ENCODE data around the gene TMEM45A. TPM values are rescaled to one million over a fixed set of nuclear protein-coding genes. Genes with fewer than 3 reads are reported as not detected.

Gene TMEM45A
- total RNA-seq, 1 experiment from 2014 or later: 10.1 TPM

DNA sequence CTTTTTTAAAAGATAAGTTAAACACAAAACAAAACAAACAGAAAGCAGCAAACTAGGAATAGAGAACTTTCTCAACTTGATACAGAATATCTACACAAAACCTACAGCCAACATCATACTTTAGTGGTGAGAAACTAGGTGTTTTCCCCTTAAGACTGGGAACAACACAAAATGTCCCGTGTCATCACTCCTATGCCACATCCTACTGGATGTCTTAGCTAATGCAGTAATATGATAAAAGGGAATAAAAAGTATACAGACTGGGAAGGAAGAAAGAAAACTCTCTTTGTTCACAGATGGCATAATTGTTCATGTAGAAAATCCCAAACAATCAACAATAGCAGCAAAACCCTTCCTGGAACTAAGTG lies 45.9 kb downstream of the TMEM45A start:
- Mint-ChIP-seq H3K9me3 (no peaks in the 10 kb centered on the region; a peak in 2 of 5 replicates), H3K27ac (no peak overlapping the region), H3K27me3 (ENCODE audit: low read depth) (no peaks in the 10 kb centered on the region), H3K4me3 (no peak overlapping the region), H3K36me3 (ENCODE audit: insufficient read depth in 1 of 3, low read depth in 3 of 3) (peaks cover 0 to 1% (median 0%) of the 10 kb centered on the region in 3 experiments; a peak in 2 of 7 replicates), H3K4me1 (no peaks in the 10 kb centered on the region)
- H3K14ac ChIP-seq (ENCODE audit: insufficient read depth, low read length): no peak overlapping the region
- no peaks in the 10 kb centered on the region for H3K27me3 ChIP-seq (ENCODE audit: insufficient read depth, low read length)
- H3T11ph ChIP-seq (ENCODE audit: low read length): no peak overlapping the region
- TF ChIP-seq, protein P1, sequence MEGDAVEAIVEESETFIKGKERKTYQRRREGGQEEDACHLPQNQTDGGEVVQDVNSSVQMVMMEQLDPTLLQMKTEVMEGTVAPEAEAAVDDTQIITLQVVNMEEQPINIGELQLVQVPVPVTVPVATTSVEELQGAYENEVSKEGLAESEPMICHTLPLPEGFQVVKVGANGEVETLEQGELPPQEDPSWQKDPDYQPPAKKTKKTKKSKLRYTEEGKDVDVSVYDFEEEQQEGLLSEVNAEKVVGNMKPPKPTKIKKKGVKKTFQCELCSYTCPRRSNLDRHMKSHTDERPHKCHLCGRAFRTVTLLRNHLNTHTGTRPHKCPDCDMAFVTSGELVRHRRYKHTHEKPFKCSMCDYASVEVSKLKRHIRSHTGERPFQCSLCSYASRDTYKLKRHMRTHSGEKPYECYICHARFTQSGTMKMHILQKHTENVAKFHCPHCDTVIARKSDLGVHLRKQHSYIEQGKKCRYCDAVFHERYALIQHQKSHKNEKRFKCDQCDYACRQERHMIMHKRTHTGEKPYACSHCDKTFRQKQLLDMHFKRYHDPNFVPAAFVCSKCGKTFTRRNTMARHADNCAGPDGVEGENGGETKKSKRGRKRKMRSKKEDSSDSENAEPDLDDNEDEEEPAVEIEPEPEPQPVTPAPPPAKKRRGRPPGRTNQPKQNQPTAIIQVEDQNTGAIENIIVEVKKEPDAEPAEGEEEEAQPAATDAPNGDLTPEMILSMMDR (conservative IDR thresholded peaks at IDR 0.05): no peak
- H3K56ac ChIP-seq (ENCODE audit: insufficient read length, low read depth, low read length): no peak overlapping the region
- H4K8ac ChIP-seq (replicated peaks; ENCODE audit: insufficient read length, low read depth, low read length): no peak overlapping the region
- H4K91ac ChIP-seq (ENCODE audit: insufficient read length, low read depth, low read length): no peak overlapping the region
- no peaks in the 10 kb centered on the region for H3K4me1 ChIP-seq (ENCODE audit: insufficient read depth, low read length)
- H2BK120ac ChIP-seq (ENCODE audit: low read depth, low read length, poor library complexity, severe bottlenecking): no peak overlapping the region
- no peaks in the 10 kb centered on the region for H3K79me2 ChIP-seq (ENCODE audit: insufficient read depth, low read length)
- H2BK12ac ChIP-seq (ENCODE audit: insufficient read length, low read depth, low read length): no peak overlapping the region
- no peak overlapping the region for H3K18ac ChIP-seq (ENCODE audit: insufficient read length, low read depth, low read length)
- DNase-seq: no peak
- no CpG with 5 or more reads among the region's 1 CpG for WGBS (ENCODE audit: extremely low coverage, insufficient read length, low lambda C conversion rate)
- no peaks in the 10 kb centered on the region for H3K9me3 ChIP-seq (ENCODE audit: control insufficient read depth, low read depth, low read length)
- no peak overlapping the region for H2BK20ac ChIP-seq (ENCODE audit: low read depth, low read length, poor library complexity, severe bottlenecking)
- H2AFZ ChIP-seq (ENCODE audit: low read length): no peak overlapping the region
- no peak overlapping the region for H3K23ac ChIP-seq (ENCODE audit: insufficient read length, low read depth, low read length)
- no peaks in the 10 kb centered on the region for H3K79me1 ChIP-seq (ENCODE audit: insufficient read depth, low read depth, low read length, poor library complexity, severe bottlenecking)
- no peak overlapping the region for H3K9ac ChIP-seq (ENCODE audit: extremely low read depth, insufficient read length, low read length)
- no peak overlapping the region for H3K4me2 ChIP-seq (ENCODE audit: insufficient read depth, insufficient read length, low read length)
- no peak overlapping the region for H2BK15ac ChIP-seq (ENCODE audit: low read depth, low read length)
- no peaks in the 10 kb centered on the region for H4K20me1 ChIP-seq (ENCODE audit: control insufficient read depth, insufficient read depth, insufficient read length)
- no peak overlapping the region for H2BK5ac ChIP-seq (ENCODE audit: insufficient read length, low read length)
- no peak overlapping the region for H4K5ac ChIP-seq (ENCODE audit: insufficient read length, low read depth, low read length)
- no peak overlapping the region for H3K4ac ChIP-seq (ENCODE audit: low read depth, low read length)
- H2AK5ac ChIP-seq (ENCODE audit: insufficient read length, low read length): no peak overlapping the region
- H3K27ac ChIP-seq (ENCODE audit: insufficient read length, low read depth, low read length): no peak overlapping the region
- H3K23me2 ChIP-seq (ENCODE audit: insufficient read length, low read depth, low read length, poor library complexity, severe bottlenecking): no peaks in the 10 kb centered on the region
